Karpas-422 (cell line): ENCODE data around the gene NET1. TPM values are rescaled to one million over a fixed set of nuclear protein-coding genes. Genes with fewer than 3 reads are reported as not detected.

ENCODE experiments used
- DNase-seq: peaks from one replicate; pipeline ENCODE4 v3.0.0-alpha.2; 2015
- H2AFZ ChIP-seq: fragments of 200-600 bp; sonication (generic); 2 replicates; pipeline ENCODE4 v1.6.1; 2014; ENCODE audit warnings: antibody characterized with exemption, low read length, mixed read lengths
- H3K27ac ChIP-seq: fragments of 200-600 bp; sonication (generic); 2 replicates; pipeline ENCODE4 v1.5.1; 2014; ENCODE audit warnings: mild to moderate bottlenecking, low read length, moderate library complexity
- H3K27me3 ChIP-seq: fragments of 200-600 bp; sonication (generic); 2 replicates; pipeline ENCODE4 v1.6.1; 2014; ENCODE audit warnings: low read length, mixed read lengths
- H3K36me3 ChIP-seq: fragments of 200-600 bp; sonication (generic); 2 replicates; pipeline ENCODE4 v1.6.1; 2014; ENCODE audit warnings: low read length, mixed read lengths; ENCODE audit not compliant: insufficient read depth
- H3K4me1 ChIP-seq: fragments of 200-600 bp; sonication (generic); 2 replicates; pipeline ENCODE4 v1.6.1; 2014; ENCODE audit warnings: mild to moderate bottlenecking, low read length, mixed read lengths
- H3K4me2 ChIP-seq: fragments of 200-600 bp; sonication (generic); 2 replicates; pipeline ENCODE4 v1.6.1; 2014; ENCODE audit warnings: low read length, low read depth, mild to moderate bottlenecking; ENCODE audit not compliant: poor library complexity, severe bottlenecking
- H3K4me3 ChIP-seq: fragments of 200-600 bp; sonication (generic); 2 replicates; pipeline ENCODE4 v1.5.1; 2014; ENCODE audit warnings: mild to moderate bottlenecking, antibody characterized with exemption, low read length, mixed read lengths
- H3K79me2 ChIP-seq: fragments of 200-600 bp; sonication (generic); 2 replicates; pipeline ENCODE4 v1.6.1; 2014; ENCODE audit warnings: mild to moderate bottlenecking, low read length, mixed read lengths
- H3K9ac ChIP-seq: fragments of 200-600 bp; sonication (generic); 2 replicates; pipeline ENCODE4 v1.6.0; 2014; ENCODE audit warnings: low read length
- H3K9me2 ChIP-seq: fragments of 200-600 bp; sonication (generic), shearing (Covaris generic); replicated peaks from 2 replicates; pipeline ENCODE4 v1.6.0; 2014; ENCODE audit warnings: mild to moderate bottlenecking, low read length, moderate library complexity; ENCODE audit not compliant: insufficient read depth
- H3K9me3 ChIP-seq: fragments of 300-700, 200-600 bp; sonication (generic); 2 replicates; pipeline ENCODE4 v1.6.1; 2014; ENCODE audit warnings: low read length, mixed read lengths
- H4K20me1 ChIP-seq: fragments of 200-600 bp; sonication (generic); 2 replicates; pipeline ENCODE4 v1.6.1; 2014; ENCODE audit warnings: mild to moderate bottlenecking, antibody characterized with exemption, low read length, low read depth; ENCODE audit not compliant: insufficient read depth
- total RNA-seq: library from RNA; depleted of rRNA; stranded (reverse); fragments of >200 nt; shearing (Covaris generic); gene quantifications from 2 replicates; pipeline ENCODE4 v1.2.3, GENCODE V29; 2014; ENCODE audit warnings: low replicate concordance

The NET1 gene
- total RNA-seq, 1 experiment from 2014 or later = 37.2 TPM

DNA sequence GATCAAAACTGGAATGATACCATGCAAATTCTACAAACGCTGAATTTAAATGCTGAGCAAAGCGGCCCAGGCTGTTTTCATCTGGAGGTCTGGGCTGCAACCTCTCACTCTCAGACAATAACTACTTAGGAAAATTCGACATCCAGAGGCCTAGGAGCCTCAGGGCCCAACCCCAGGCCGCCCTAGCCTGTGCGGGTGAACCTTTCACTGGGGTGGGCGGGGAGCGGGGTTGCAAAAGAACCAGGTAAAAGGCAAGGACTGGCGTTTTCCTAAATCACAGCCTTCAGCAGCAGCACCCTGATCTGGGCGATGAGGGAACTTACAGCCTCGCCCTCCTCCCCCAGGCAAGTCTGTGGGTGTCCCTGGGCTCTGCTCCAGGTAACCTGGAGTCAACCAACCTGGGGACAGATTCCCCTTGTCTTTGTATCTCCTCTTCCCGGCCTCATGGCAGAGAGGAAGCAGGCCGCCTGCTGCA, 53.7 kb downstream of the NET1 start:
- Histone ChIP-seq H3K4me3 (no peak overlapping the region), H3K4me1 (peaks cover 9% of the 10 kb centered on the region), H3K36me3 (0 out of 2 replicates have a peak, but pooled peaks cover 2% of the 10 kb centered on the region), H3K9me3 (no peaks in the 10 kb centered on the region), H3K27me3 (no peaks in the 10 kb centered on the region), H3K9me2 (no peaks in the 10 kb centered on the region), H3K9ac (no peak overlapping the region), H3K79me2 (no peaks in the 10 kb centered on the region), H3K27ac (no peak overlapping the region), H4K20me1 (no peaks in the 10 kb centered on the region), H3K4me2 (no peak overlapping the region), H2AFZ (no peak overlapping the region)
- no peak for DNase-seq

DNA sequence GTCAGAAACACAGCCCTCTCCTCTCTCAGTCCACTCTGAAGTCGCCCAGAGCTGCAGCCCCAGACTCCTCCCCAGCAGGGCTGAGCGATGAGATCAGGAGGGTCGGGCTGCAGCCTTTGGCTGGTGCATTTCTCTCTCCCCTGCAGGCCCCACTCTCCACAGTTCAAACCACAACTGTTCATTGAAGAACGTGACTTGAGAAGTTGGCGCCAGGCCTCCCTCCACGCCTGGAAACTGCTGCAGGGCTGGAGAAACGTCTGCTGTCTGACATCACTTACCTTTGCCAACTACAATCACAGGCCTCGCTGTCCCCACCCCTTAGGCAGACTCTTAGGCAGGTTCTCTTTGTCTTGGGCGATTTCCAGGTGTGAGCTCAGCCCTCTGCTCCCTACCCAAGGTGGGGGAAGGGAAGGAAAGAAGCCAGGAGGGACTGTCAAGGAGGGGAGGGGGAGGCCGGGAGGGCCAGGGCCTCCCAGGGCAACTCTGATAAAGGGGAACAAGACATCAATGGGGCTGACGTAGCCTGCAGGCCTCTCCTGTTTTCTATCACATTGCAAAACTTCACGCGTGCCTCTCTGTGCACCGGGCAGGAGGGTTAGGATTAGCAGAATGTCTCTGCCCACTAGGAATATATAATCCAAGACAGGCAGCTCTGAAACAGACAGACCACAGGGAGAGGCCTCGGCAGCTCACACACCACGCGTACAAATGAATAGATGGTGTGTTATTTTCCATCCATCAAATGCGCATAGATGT, 54.3 kb downstream of the NET1 start:
- H3K4me2 ChIP-seq = no peak overlapping the region
- H3K9ac ChIP-seq = no peak overlapping the region
- H3K4me1 ChIP-seq = peaks cover 9% of the 10 kb centered on the region
- H3K79me2 ChIP-seq = no peaks in the 10 kb centered on the region
- H3K36me3 ChIP-seq = no peaks in the 10 kb centered on the region
- H3K27ac ChIP-seq = no peak overlapping the region
- H3K27me3 ChIP-seq = no peaks in the 10 kb centered on the region
- H4K20me1 ChIP-seq = no peaks in the 10 kb centered on the region
- H2AFZ ChIP-seq = no peak overlapping the region
- no peaks in the 10 kb centered on the region for H3K9me3 ChIP-seq
- H3K4me3 ChIP-seq = no peak overlapping the region
- no peaks in the 10 kb centered on the region for H3K9me2 ChIP-seq
- DNase-seq = no peak

DNA sequence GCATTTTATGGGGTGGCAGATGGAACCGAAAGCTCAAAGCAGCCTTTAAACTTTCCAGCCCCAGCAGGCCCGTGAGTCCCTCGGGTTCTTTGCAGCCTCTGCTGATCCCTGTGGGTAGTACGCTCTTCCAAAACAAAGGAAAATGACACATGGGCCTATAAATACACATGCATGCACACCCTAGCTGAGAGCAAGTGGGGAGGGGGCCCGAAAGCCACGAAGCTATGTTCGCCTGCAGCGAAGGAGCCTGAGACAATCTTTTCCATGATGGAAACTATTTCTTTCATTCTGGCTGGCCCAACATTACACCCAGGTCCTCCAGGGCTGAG, 54.8 kb downstream of the NET1 start:
- DNase-seq = no peak
- no peaks in the 10 kb centered on the region for H3K36me3 ChIP-seq
- no peaks in the 10 kb centered on the region for H3K9me3 ChIP-seq
- no peaks in the 10 kb centered on the region for H4K20me1 ChIP-seq
- H3K79me2 ChIP-seq = no peaks in the 10 kb centered on the region
- H3K4me2 ChIP-seq = no peak overlapping the region
- H3K9ac ChIP-seq = no peak overlapping the region
- no peaks in the 10 kb centered on the region for H3K9me2 ChIP-seq
- no peaks in the 10 kb centered on the region for H3K27me3 ChIP-seq
- peaks cover 9% of the 10 kb centered on the region for H3K4me1 ChIP-seq
- H3K27ac ChIP-seq = no peak overlapping the region
- H3K4me3 ChIP-seq = no peak overlapping the region
- H2AFZ ChIP-seq = no peak overlapping the region

DNA sequence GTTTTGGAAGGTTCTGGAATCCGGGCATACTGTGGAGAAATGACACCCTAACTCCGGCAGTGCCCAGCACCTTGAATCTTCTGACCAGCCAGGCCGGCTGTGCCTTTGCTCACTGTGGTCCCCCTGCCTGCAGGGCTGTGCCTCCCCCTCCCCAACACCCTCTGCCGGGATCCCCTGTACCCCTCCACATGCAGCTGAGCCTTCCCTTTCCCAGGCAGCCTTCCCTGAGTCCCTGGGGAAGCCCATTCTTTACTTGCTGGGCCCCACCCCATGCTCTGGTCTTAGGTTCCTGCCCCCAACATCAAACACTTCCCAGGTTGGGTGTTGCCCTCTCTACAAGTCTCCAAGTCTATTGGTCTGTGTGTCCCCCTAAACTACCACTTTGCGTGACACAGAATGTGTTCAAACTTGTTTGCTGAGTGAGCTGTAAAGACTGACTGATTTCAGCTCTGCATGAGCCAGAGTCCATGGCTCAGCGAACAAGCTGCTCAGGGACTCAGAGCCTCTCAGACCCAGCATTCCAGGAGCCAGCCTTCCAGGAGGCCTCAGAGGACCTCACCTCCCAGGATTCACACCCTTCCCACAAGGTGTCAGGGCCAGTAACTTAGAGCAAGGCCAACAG, 55.4 kb downstream of the NET1 start:
- H3K9me2 ChIP-seq = no peaks in the 10 kb centered on the region
- H3K79me2 ChIP-seq = no peaks in the 10 kb centered on the region
- H3K36me3 ChIP-seq = no peaks in the 10 kb centered on the region
- H3K27me3 ChIP-seq = no peaks in the 10 kb centered on the region
- no peak overlapping the region for H3K4me3 ChIP-seq
- no peak overlapping the region for H3K4me2 ChIP-seq
- H3K27ac ChIP-seq = no peak overlapping the region
- peaks cover 9% of the 10 kb centered on the region for H3K4me1 ChIP-seq
- no peak overlapping the region for H2AFZ ChIP-seq
- no peak overlapping the region for H3K9ac ChIP-seq
- DNase-seq = no peak
- no peaks in the 10 kb centered on the region for H4K20me1 ChIP-seq
- no peaks in the 10 kb centered on the region for H3K9me3 ChIP-seq

DNA sequence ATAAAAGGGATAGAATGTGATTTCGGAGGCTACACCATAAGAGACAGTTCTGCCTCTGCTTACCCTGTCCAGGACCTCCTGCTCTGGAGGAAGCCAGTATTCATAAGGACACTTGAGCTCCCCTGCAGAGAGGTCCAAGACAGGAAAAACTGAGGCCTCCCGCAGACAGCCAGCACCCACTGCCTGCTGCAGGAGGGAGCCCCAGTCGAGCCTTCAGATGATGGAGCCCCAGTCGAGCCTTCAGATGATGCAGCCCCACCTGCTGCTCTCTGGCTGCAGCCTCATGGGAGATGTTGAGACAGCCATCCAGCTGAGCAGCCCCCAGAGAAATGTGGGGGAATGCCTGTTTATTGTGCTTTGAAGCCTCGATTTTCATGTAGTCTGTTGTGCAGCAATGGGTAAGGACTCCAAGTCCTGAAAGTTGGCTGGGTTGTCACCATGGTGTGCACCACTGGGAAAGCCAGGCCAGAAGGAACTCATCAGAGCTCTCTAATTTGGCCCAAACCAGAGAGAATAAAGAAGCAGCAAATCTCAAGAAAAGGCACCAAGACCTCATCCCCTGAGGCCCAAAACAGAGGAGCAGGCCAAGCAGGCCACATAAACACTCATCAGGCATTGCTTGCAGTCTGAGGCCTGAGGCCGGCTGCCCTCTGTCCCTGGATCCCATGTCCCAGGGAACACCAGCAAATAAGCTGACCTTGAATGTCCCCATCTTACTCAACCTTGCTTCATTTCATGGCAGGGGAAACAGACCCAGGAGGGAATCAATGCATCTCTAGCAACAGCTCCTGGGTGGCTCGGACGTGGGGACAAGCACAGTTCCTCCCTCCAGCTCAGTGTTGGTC, 56.1 kb downstream of the NET1 start:
- H3K9me2 ChIP-seq = no peaks in the 10 kb centered on the region
- no peak overlapping the region for H3K27ac ChIP-seq
- H4K20me1 ChIP-seq = no peaks in the 10 kb centered on the region
- no peak overlapping the region for H3K9ac ChIP-seq
- H3K4me2 ChIP-seq = no peak overlapping the region
- H2AFZ ChIP-seq = no peak overlapping the region
- peaks cover 9% of the 10 kb centered on the region for H3K4me1 ChIP-seq
- DNase-seq = no peak
- H3K79me2 ChIP-seq = no peaks in the 10 kb centered on the region
- H3K9me3 ChIP-seq = no peaks in the 10 kb centered on the region
- no peaks in the 10 kb centered on the region for H3K27me3 ChIP-seq
- H3K4me3 ChIP-seq = no peak overlapping the region
- H3K36me3 ChIP-seq = no peaks in the 10 kb centered on the region

DNA sequence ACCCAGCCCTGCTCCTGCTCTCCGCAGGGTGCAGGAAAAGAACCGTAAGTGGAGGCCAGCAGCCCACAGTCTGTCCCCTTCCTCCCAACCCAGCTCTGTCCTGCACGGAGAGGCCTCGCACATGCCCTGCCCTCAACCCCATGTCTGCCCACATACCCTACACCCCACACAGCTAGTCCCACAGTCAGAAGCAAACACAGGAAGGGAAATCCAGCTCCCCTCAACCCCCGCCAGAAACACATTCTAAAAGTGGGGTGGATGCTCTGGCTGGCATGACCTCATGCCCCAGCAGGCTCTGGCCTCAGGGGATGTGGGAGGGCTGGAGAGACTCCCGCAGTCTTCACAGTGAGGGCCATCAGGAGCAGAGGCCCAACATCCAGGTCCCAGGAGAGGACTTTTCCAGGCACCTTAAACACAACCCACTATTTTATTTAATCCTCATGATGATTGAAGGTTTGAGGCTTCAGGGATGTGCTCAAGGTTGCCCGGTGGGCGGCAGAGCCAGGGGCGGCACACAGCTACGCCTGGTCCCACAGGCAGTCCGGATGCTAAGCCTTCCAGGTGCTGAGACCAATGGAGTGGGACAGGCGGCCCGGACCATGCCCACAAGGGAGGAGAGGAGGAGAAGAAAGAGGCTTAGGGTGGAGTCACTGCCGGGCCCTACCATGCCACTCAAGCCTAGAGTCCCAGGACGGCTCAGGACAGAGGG, 57.1 kb downstream of the NET1 start:
- Histone ChIP-seq H4K20me1 (no peaks in the 10 kb centered on the region), H3K9me2 (no peaks in the 10 kb centered on the region), H3K4me2 (no peak overlapping the region), H3K79me2 (no peaks in the 10 kb centered on the region), H3K27ac (no peak overlapping the region), H3K36me3 (no peaks in the 10 kb centered on the region), H2AFZ (no peak overlapping the region), H3K9ac (no peak overlapping the region), H3K9me3 (no peaks in the 10 kb centered on the region), H3K4me1 (peaks cover under 1% of the 10 kb centered on the region; the same call in 1 of the 2 replicates), H3K4me3 (no peak overlapping the region), H3K27me3 (no peaks in the 10 kb centered on the region)
- no peak for DNase-seq

DNA sequence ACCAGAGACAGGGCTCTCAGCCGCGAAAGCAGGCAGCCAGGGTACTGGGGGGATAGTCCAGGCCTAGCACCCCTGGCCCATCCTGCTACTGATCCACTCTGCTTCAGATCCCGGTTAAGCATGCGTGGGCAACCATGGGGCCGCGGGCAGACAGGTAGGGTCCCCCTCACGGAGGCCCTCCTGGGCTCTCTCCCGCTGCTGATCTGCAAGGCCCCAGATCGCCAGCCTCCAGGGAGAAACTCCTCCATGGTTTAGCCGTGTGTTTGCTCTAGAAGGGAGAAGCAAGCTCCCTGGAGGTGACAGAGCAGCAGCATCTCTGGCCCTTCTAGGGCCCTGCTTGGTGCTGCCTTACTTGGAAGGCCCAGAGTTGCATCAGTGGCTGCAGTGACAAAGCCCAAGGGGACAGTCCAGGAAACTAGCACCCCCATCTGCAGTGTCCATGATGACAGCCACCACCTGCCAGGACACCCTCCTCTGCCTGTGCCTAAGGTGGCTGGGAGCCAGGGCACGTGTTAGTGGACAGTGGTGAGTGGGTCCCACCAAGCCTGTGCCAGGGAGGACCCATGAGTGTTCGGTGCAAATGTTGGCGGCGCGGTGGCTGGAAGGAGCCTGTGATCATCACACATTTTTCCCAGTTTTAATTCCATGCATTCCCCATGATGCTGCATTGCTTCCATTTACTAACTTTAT, 57.9 kb downstream of the NET1 start:
- Histone ChIP-seq H3K9me2 (no peaks in the 10 kb centered on the region), H3K9ac (no peak overlapping the region), H3K4me3 (no peak overlapping the region), H3K79me2 (no peaks in the 10 kb centered on the region), H2AFZ (no peak overlapping the region), H3K27ac (no peak overlapping the region), H3K4me1 (no peaks in the 10 kb centered on the region), H3K27me3 (no peaks in the 10 kb centered on the region), H3K9me3 (no peaks in the 10 kb centered on the region), H3K36me3 (no peaks in the 10 kb centered on the region), H4K20me1 (no peaks in the 10 kb centered on the region), H3K4me2 (no peak overlapping the region)
- no peak for DNase-seq
